22Rv1 (cell line): Measurements from ENCODE around the gene DEPDC1.

Experiments
- CTCF ChIP-seq: fragments of 450-650 bp; IDR thresholded peaks from 2 replicates; pipeline ENCODE4 v1.5.1; 2017; ENCODE audit warnings: mild to moderate bottlenecking
- ZFX ChIP-seq: fragments of 450-650 bp; IDR thresholded peaks from 2 replicates; pipeline ENCODE4 v1.6.1; 2017; ENCODE audit warnings: antibody characterized with exemption, borderline replicate concordance

GRCh38 chr1:68544651-68545050 is 47.8 kb upstream of the DEPDC1 start:
- TF ChIP-seq CTCF (no peak), ZFX (no peak)
